ENCODE results near the gene C11orf24. TPM values are rescaled to one million over a fixed set of nuclear protein-coding genes. Genes with fewer than 3 reads are reported as not detected.

Gene C11orf24
- total RNA-seq, 1 donor from 2014 or later: 123 TPM

DNA sequence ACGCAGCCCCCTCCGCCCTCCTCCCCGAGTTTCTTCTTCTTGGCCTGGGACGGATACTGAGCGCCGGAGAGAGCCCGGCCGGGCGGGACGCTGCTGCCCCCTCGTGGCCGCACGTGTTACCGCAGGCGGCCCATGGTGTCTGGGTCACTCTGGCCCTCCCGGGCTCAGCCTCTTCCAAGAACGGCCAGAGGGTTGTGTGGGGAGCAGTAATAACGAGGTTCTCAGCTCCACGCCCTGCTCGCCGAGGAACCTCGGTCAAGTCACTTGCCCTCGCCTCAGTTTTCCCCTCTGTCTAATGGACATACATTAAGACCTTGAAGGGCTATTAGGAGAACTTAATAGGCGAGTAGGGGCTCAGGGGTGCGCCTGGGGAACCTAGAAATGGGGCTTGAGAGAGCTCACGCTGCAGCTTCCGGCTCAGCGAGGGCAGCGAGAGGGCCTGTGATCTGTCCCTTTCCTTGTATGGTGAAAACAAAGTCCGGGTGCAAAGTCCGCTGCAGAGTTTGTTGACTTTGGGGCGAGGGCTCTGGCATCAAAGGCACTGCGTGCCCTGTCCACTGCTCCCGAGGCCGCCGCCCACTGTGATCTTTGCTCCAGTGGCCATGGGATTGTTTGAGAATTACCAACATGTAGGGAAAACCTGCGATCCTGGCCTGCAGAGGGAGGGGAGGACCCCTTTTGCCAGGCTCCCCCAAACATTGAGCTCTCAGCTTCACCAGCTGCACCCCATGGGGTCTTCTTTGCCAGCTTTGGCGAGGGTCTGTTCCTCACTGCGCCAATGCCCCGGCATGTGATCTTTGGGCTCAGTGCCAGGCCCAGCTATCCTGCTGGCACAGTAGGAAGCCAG is 26.3 kb upstream of the C11orf24 start:
- DNase-seq (ENCODE audit: low spot score in 2 of 2): peak in 1 of 2 donors; percentile 86
- Histone ChIP-seq H3K4me1 (peaks cover 0 to 7% of the 10 kb centered on the region in 2 donors), H3K27me3 (no peaks in the 10 kb centered on the region), H3K4me3 (peak overlapping the region in 1 of 2 donors; percentile 12), H3K9me3 (no peaks in the 10 kb centered on the region), H3K36me3 (no peaks in the 10 kb centered on the region), H3K27ac (no peak overlapping the region)
- TF ChIP-seq CTCF (IDR thresholded peaks at IDR 0.05): peak; percentile 96 to 100 (median 99)
- intact Hi-C loops (cut with DNase I): loop anchor here (1.0 to 5.0 kb wide), 5 partner anchors 27 to 149 kb away; partner anchors contain the start of genes C11orf24 and KMT5B

DNA sequence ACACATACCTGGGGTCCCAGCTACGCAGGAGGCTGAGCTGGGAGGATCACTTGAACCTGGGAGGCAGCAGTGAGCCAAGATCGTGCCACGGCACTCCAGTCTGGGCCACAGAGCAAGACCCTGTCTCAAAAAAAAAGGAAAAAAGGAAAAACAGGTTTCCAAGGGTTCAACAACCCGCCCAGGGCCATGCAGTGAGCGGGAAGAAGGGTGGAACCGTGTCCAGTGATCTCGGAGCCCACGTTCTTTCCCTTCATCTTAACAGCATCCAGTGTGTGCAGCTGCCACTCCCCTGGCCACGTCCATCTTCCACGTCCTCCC is 25.7 kb upstream of the C11orf24 start:
- Histone ChIP-seq H3K27me3 (no peaks in the 10 kb centered on the region), H3K27ac (no peak overlapping the region), H3K4me3 (peak overlapping the region in 1 of 2 donors; percentile 12), H3K4me1 (peaks cover 0 to 7% of the 10 kb centered on the region in 2 donors), H3K36me3 (no peaks in the 10 kb centered on the region), H3K9me3 (no peaks in the 10 kb centered on the region)
- intact Hi-C loops (cut with DNase I): loop anchor here (1.0 to 5.0 kb wide), 5 partner anchors 26 to 149 kb away; partner anchors contain the start of genes C11orf24 and KMT5B
- DNase-seq (ENCODE audit: low spot score in 2 of 2): no peak
- TF ChIP-seq CTCF (IDR thresholded peaks at IDR 0.05): no peak

- H3K4me3 ChIP-seq: no peak overlapping the region
- TF ChIP-seq CTCF (IDR thresholded peaks at IDR 0.05): no peak
- DNase-seq (ENCODE audit: low spot score in 2 of 2): no peak
These were observed 25.2 kb upstream of the C11orf24 start for GRCh38 chr11:68297052-68297378.

GRCh38 chr11:68296344-68297051 is 24.7 kb upstream of the C11orf24 start:
- TF ChIP-seq CTCF (IDR thresholded peaks at IDR 0.05): no peak
- DNase-seq (ENCODE audit: low spot score in 2 of 2): no peak
- no peaks in the 10 kb centered on the region for H3K9me3 ChIP-seq
- no peaks in the 10 kb centered on the region for H3K27me3 ChIP-seq
- no peak overlapping the region for H3K4me3 ChIP-seq
- no peak overlapping the region for H3K27ac ChIP-seq
- intact Hi-C loops (cut with DNase I): loop anchor here (1.0 to 5.0 kb wide), 5 partner anchors 25 to 150 kb away; partner anchors contain the start of genes C11orf24 and KMT5B
- peaks cover 0 to 7% of the 10 kb centered on the region in 2 donors for H3K4me1 ChIP-seq
- no peaks in the 10 kb centered on the region for H3K36me3 ChIP-seq

More at GRCh38 chr11:68297052-68297378, 25.2 kb upstream of the C11orf24 start:
- no peak overlapping the region for H3K27ac ChIP-seq
- intact Hi-C loops (cut with DNase I): loop anchor here (1.0 to 5.0 kb wide), 5 partner anchors 26 to 150 kb away; partner anchors contain the start of genes C11orf24 and KMT5B
- H3K9me3 ChIP-seq: no peaks in the 10 kb centered on the region
- peaks cover 0 to 7% of the 10 kb centered on the region in 2 donors for H3K4me1 ChIP-seq
- H3K36me3 ChIP-seq: no peaks in the 10 kb centered on the region
- H3K27me3 ChIP-seq: no peaks in the 10 kb centered on the region

DNA sequence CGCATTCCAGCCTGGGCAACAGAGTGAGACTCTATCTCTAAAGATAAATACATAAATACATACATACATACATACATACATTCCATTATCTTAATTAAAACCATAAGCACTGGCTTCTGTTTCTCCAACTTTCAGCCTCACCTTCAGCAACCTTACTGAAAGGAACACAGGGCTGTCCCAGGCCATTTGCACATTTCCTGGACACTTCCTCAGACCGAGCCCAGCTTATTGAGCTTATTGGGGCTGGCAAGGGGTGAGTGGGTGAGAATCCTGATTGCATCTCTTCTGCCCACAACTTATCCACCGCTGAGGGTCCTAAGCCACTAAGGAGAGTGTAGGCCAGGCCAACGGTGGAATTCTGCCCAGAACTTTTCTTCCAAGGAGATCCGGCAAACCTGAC is 24.2 kb upstream of the C11orf24 start:
- Histone ChIP-seq H3K4me3 (no peak overlapping the region), H3K4me1 (peaks cover 0 to 7% of the 10 kb centered on the region in 2 donors), H3K9me3 (no peaks in the 10 kb centered on the region), H3K27me3 (no peaks in the 10 kb centered on the region), H3K36me3 (no peaks in the 10 kb centered on the region), H3K27ac (no peak overlapping the region)
- no peak for TF ChIP-seq CTCF (IDR thresholded peaks at IDR 0.05)
- no peak for DNase-seq (ENCODE audit: low spot score in 2 of 2)
- intact Hi-C loops (cut with DNase I): loop anchor here (2.0 to 5.0 kb wide), 2 partner anchors 84 to 151 kb away; partner anchors contain the start of gene KMT5B

All from ascending aorta (tissue), 2 donors.